HG03354 (cell line): ENCODE results near the gene CD58.

Experiments
- ATAC-seq: cut with Tn5 transposase; IDR thresholded peaks from one replicate; pipeline ENCODE4 v1.9.1; 2021; ENCODE audit warnings: mild to moderate bottlenecking; ENCODE audit not compliant: unreplicated experiment, poor library complexity, severe bottlenecking

Gene CD58

DNA sequence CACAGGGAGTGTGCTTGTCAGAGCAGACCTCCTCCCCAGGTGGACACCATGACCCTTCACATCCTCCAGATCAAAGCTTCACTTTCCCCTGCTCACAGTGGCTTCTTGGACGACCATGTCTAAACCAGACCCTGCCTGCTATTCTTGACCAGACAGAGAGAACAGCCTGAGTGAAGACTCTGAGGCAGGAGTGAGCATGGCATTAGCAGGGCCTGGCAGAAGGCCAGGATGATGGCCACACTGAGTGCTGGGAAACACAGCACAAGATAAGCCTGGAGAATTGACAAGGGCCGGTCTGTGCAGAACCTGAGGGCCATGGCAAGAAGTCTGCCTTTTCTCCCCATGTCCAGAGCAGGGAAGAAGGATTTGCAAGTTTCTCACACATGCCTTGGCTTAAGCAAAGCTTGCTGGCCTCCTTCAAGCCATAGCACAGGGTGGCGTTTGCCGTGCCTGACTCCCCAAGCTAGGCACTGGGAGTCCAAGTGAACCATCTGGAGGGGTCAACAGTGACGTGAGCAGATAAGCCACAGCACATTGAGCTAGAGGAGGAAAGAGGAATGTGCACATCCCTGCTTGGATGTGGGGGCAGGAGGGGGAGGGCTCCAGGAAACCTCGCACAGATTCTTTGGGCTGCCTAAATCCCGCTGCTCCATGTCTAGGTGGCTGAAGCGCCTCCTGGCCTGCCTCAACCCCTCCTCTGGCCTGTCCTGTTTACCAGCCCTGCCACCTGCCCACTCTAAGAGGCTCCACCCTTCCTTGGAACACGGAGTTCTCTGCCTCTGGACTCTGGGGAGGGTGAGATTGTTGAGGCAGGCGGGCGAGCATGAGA lies 87.1 kb downstream of the CD58 start:
- ATAC-seq, result no peak

- ATAC-seq, result no peak
Measured at GRCh38 chr1:116482490-116482889, 88.3 kb downstream of the CD58 start.

GRCh38 chr1:116481934-116482333 lies 88.9 kb downstream of the CD58 start:
- no peak for ATAC-seq

DNA sequence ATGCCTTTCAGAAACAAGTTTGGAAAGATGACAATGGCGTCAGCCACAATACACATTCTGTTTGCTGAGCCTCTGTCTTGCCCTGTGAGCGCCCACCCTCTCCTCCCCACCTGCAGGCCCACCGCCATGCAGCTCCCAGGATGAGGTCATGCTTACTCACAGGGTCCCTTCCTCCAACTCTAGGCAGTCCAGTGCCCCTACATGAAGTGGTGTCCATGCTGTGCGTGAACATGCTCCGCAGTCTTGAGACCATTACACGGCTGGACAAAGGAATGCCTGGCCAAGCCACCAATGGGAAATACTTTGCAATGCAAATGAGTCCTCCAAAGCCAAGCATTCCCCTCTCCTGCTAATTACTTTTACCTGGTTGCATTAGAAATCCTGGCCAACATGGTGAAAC lies 92.2 kb downstream of the CD58 start:
- no peak for ATAC-seq

DNA sequence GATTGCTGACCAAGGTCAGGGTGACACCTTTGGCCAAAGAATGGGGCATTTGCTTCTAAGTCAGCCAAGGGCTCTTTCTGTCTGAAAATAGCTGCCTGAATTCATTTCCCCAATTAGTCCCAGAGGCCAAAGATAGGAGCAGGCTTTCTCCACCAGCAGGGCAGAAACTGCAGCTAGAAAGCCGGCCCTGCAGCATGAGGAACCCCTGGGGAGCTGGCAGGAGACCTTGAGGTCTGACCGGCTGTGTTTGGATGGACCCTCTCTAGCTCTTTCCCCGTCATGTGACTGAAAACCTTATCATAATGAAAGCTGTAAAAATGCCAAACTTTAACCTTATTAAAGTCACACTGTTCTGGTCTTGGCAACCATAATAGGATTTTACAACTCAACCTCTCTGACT lies 93.4 kb downstream of the CD58 start:
- no peak for ATAC-seq

DNA sequence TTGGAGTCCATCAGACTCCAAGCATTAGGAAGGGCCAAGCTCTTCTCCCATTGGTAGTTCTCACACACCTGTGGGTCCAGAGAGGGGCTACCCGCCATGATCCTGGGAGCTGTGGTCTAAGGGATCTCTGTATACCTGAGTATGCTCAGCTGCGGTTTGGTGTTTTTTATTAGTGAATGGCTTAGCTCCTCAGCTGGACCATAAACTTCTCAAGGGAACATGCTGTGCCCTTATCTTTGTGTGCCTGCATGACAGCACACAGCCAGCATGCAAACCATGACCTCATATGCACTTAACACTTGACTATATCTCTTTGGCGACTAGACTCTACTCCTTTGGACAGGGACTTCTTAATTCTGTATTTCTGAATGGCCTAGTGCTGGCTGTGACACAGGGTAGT lies 94.5 kb downstream of the CD58 start:
- no peak for ATAC-seq

DNA sequence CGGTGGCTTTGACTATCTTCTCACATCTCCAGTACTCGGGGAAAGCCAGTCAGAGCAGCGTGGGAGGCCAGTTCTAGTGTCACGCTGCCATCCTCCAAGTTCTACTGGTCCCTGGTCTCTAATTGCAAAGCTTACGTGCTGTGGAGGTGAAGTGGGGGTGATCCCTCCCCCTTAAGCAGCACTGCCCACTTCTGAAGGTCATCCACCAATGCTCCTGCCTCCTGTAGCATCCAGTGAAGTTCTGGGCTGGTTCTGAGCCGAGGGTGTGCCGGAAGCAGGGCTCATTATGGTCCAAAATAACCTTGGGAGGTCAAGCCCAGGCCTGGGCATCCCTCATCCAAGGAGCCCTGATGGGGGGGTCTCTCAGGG lies 95.0 kb downstream of the CD58 start:
- no peak for ATAC-seq

DNA sequence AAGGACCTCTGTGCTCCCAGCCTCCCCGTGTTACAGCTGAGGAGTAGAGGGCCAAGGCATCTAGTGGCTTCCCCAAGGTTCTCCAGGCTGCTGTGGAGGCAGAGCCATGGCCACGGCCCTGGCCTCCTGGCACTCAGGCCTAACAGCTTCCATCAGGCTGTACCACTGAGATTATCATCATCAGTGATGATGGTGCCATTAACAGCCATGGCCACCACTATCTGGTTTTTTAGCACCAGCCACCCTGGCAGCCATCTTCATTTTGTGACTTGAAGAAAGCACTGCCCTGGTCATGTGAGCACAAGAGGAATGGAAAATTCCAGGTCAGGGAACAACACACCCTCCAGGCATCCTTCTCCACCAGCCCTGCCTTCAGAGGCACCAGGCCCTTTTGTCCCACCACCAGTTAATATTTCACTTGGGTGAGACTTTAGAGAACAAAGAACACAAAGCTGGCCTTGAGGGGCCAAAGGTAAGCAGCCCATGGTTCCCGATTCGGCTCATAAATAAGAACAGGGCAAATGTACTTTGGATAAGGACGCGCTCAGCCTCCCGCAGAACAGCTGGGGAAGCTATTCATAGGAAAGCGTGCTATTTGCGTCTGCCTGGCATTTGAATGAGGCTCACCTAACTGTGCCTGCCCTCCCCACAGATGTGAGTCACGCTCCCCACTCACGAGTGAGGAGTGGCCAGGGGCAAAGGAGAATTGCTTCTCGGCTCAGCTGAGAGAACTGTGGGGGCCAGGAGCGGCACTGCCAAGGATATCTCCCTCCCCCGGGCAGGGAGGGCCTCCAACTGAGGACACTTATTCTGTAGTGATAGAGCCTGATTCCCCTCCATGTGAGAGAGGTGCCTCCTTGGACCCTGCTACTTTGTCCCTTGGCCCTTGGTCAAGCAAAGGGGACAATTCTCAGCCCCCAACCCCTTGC lies 95.6 kb downstream of the CD58 start:
- ATAC-seq, result no peak

DNA sequence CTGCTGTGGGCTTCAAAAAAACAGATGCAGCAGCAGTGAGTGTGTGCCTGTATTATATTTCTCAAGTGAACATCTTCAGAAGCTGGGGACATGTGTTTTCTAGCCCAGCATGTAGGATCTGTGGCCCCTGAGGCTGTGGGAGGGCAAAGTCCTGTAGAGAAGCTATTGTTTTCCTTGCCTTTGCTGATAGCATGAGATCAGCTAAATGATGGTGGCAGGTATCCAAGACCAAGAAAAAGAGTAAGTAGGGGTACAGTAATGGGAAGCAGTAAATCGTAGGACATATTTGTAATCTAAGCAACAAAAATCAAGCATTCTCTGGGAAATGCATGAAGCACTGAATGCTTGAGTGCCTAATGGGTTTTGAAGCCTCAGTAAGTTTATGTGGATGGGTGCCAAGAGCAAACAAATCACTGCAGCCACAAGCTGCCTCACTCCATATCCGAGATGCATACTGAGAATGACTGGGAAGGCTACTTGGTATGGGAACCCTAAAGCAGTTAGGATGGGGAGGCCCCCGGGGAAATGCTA lies 98.3 kb downstream of the CD58 start:
- no peak for ATAC-seq

DNA sequence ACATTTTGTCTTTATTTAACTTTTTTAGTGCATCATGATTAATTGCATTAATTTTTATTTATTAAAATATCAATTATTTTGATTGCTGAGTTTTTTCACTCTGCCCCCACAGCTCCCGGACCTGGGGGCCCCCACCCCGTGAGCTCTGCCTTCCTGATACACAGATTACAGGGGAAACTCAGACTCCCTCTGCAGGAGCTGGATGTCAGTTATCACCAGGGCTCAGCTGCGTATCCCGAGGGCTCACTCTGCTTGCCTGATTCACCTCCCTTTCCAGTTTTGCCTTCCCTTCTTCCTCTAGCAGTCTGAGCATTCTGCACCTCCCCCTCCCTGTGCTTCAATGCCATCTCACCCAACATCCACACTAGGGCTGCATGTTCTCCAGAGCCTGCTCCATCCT lies 99.6 kb downstream of the CD58 start:
- no peak for ATAC-seq

DNA sequence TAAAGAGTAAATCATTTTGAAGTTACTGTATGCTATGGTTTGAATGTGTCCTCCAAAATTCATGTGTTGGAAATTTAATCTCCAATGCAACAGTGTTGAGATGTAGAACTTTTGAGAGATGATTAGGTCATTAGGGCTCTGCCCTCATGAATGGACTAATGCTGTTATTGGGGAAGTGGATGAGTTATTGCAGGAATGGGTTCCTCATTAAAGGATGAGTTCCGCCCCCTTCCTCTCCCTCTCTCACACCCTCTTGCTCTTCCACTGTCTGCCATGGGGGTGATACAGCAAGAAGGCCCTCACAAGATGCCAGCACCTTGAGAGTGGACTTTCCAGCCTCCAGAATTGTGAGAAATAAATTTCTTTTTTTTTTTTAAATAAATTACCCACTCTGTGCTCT lies 100.2 kb downstream of the CD58 start:
- ATAC-seq, result no peak

DNA sequence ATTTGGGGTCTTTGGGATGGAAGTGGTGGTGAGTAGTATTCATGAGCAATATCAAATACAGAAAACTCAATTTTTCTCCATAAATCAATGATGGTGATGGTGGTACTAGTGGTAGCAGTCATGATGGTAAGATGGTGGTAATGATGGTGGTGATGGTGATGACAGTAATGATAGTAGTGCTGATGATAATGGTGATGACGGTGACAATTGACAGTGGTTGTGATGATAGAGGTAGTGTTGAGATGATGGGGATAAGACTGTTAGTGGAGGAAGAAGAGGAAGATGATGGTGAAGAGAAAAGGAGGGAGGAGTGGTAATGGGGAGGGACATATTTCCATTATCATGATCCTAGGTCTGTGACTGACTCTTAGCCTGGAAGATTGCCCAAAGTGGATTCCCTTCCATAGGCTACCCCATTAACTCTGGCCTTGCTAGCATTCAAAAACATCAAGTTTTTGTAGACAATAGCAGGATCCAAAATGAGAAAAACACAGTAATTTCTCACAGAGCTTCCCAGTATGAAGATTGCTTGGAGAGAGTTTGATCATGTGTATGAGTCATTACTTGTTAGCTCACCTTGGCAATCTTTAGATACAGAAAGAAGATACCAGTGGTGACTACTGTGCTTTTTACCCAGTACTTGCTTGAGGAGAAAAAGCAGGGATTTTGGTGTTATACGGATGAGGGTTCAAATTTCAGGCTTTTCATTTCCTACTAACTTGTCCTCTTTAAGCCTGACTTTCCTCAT lies 103.8 kb downstream of the CD58 start:
- no peak for ATAC-seq

- ATAC-seq, result no peak
Measured at GRCh38 chr1:116465845-116466685, 104.8 kb downstream of the CD58 start.

GRCh38 chr1:116465477-116465844 lies 105.4 kb downstream of the CD58 start:
- no peak for ATAC-seq
